HG03457 (cell line): Measurements from ENCODE around the gene LONRF2.

Experiments
- ATAC-seq: cut with Tn5 transposase; IDR thresholded peaks from one replicate; pipeline ENCODE4 v1.9.1; 2021; ENCODE audit warnings: moderate number of reproducible peaks; ENCODE audit not compliant: unreplicated experiment

LONRF2 gene

DNA sequence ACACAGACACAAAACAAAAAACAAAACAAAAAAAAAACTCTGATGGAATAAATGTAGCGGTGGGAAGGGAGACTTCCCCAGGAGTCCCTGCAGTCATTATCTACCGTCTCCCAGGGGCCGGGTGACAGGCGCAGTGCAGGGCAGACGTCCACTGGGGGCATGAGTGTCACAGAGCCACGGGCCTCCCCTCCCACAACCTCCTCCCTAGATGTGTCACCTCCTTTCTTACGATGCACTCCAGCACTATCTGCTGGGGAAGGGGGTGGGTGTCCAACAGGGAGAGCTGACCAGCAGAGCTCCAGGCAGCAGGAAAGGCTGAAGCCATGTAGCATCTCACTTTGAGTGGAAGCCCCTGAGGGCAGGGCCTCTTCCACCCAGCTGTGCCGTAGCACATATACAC is 84.5 kb downstream of the LONRF2 start:
- no peak for ATAC-seq

DNA sequence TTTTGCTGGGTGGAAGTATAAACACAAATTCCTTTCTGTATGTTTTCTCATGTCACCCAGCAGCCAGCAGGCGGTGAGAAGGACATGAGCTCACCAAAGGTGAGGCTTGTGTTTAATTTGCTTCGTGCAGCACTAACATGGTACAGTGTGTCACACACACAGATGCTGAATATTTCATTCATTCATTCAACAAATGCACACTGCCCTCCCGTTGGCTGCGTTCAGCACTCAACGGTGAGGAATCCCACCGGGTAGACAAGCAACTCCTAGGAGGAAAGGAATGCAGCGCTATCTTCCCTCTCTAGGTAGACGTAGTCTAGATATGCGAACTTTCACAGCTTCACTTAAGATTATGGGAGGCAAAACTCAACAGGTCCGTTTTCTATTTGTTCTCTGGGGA is 85.1 kb downstream of the LONRF2 start:
- no peak for ATAC-seq

DNA sequence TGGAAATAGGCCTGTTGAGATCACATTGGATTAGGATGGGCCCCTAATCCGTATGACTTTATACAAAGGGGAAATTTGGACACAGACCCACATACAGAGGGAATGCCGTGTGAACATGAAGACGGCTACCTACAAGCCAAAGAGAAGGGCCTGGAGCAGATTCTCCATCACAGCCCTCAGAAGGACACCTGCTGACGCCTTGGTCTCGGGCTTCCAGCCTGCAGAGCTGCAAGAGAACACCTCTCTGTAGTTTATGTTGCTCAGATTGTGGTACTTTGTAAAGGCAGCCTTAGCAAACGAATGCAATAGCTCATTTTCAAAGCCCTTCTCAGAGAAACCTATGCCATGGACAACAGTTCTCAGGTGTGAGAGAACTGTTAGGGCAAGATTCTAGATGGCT is 86.1 kb downstream of the LONRF2 start:
- no peak for ATAC-seq

DNA sequence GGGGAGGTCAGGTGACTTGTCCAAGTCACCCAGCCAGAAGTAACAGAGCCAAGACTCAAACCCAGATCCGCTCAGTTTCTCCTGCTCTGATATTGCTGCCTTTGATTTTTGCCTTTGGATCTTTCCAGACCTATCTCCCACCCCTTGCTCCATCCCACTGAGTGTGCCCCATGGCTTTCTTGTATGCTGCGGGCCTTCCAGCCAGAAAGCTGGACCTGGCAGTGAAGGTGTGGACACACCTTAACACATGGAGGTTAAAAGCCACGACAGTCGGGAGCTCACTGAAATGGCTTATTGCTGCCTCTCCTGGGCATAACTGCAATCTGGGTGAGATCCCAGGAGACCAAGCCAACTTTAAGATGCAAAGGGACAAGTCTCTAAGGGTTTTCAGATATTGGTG is 86.7 kb downstream of the LONRF2 start:
- no peak for ATAC-seq

DNA sequence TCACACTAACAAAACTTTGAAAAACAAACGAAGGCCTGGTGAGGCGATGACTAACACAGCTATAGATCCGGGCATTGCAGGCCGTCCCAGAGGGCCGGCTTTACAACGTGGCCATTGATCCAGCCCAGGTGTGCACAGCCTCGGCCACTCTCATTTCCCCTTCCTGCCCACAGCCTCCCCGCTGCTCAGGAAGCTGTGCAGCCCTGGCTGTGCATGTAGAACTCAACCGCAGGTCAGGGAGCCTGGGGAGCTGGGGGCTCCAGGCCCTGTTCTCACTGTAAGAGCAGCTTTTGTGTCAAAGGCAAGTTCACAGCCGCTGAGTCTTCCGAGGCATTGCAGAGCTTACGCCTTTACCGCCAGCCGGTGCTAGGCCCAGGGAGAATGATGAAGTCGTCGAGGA is 87.2 kb downstream of the LONRF2 start:
- peak; percentile 88 for ATAC-seq

DNA sequence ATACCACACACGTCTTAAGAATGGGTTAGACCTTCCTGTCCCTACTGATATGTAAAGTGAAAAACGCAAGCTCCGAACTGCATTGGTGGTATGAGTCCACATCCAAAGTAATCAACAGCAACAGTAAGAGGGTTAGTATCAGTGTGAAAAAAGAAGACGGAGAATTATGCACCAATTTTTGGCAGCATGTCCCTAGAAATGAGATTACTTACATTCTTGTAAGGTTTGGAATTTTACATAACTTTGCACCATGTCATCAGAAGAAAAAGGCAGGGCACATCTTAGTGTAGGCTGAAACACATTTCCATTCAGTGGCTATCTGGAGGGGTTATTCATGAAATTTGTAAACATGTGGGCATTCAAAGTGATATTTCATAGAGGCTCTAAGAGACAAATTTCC is 88.2 kb downstream of the LONRF2 start:
- no peak for ATAC-seq

DNA sequence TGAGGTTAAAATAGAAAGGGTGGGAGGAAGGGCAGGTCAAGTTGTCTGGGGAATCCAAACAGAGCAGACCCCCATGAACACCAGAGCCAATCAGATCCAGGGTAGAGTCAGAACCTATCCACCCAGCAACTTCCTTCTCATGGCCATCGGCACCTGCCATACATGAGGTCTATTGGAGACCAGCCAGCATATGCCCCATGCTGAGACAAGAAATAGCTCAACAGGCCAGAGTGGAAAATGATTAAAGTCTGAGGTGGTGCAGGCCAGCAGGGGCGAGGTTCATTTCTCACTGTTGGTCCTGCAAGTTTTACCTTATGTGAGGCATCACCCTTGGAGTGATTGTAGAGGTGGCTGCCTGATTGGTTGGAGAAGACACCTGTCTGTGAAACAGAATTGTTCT is 89.2 kb downstream of the LONRF2 start:
- no peak for ATAC-seq

DNA sequence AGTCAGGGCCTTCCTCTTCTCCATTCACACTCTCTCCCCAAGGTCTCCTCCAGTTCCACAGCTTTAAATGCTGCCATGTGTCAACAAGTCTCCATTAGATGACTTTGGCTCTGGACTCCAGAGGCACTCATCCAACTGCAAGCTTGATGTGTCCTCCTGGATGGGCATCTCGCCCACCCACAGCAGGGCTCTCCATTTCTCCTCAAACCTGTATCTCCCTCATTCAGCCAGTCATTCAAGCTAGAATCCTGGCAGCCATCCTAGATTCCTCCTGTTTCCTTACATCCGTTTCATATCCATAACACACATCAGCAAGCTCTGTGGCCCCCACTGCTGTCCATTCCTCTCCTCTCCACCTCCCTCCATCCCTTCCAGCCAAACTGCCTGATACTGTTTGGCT is 91.5 kb downstream of the LONRF2 start:
- no peak for ATAC-seq

DNA sequence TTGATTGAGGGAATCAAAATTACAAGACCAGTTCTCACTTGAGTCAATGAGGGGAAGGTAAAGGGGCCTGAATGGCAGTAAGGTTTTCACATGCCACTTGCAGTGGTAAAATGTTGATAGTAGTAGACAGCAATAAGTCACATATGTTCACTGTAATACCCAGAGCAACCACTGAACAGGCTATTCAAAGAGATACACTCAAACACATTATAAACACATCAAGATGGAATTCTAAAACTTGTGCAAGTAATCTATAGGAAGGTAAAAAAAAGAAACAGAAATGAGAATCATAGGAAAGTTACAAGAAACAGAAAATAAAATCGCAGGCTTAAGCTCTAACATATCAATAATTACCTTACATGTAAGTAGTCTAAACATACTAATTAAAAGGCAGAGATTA is 93.3 kb downstream of the LONRF2 start:
- no peak for ATAC-seq

DNA sequence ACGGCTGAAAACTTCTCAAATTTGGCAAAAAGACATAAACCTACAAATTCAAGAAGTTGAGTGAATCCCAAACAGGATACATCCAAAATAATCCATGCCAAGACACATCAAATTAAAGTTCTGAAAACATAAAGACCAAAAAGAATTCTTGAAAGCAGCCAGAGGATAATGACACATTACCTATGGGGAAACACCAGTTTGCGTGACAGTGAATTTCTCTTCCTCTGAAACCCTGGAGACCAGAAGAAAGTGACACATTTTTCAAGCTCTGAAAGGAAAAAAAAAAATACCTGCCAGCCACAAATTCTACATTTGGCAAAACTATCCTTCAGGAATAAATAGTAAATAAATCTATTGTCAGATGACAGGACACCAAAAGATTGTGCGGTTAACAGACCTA is 93.9 kb downstream of the LONRF2 start:
- no peak for ATAC-seq

DNA sequence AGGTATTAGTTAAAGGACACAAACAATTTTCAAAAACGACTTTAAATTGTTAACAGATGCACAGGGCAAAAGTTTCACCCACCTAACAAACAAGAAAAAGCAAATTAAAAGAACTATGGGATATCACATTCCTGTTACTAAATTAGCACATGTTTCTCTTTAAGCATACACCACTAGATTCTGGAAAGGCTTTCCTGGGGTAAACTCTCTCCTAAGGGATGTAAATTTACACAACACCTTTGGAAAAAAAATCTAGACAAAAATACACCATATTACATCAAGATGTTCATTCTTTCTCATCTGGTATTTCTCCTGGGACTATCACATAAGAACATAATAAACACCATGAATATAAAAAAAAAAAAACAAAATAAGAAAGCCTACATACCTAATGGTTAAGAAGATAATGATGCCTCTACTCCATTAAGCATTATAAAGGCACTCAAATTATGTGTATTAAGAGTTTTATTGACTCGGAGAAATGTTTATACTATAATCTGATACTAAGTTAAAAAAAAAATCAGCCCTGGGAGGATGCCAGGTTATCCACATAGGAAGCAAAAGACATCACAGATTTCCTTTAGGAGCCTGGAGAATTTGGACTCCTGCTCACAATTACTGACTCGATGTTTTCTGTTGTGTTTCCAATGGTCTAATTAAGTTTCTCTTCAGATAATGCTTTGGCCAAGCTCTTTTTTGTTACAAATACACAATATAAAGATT is 97.2 kb downstream of the LONRF2 start:
- ATAC-seq: no peak

DNA sequence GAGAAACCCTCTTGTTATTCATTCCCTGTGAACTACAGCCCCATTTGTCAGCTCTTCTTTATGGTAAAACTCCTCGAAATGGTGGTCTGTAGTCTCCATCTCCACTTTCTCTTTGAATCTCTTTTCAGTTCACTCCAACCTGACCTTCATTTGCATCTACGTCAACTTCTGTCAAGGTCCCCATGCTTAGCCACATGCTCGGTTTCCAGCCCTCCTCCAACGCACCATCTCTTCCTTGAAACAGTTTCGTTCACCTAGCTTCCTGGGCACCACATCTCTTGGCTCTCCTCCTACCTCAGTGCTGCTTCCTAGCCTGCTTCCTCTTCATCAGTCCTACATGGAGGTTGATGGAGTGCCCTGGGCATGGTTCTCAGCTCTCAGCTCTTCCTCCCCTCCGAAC is 98.8 kb downstream of the LONRF2 start:
- ATAC-seq: no peak
